Chondrocyte (in vitro differentiated cells): Measurements from ENCODE around the gene DTL. TPM values are rescaled to one million over a fixed set of nuclear protein-coding genes. Genes with fewer than 3 reads are reported as not detected.

Experiments used
- DNase-seq: peaks from one replicate; pipeline ENCODE4 v3.0.0; 2021; ENCODE audit warnings: mixed read lengths, low spot score
- H3K27ac Mint-ChIP-seq: one replicate; pipeline ENCODE4 v1.8.0; 2021; ENCODE audit warnings: mild to moderate bottlenecking, moderate library complexity, mixed read lengths; ENCODE audit not compliant: unreplicated experiment
- H3K27me3 Mint-ChIP-seq: 2 replicates; pipeline ENCODE4 v1.8.0; 2021; ENCODE audit warnings: low read depth, mixed read lengths
- H3K36me3 Mint-ChIP-seq: 2 replicates; pipeline ENCODE4 v1.8.0; 2021; ENCODE audit warnings: low read depth, mixed read lengths
- H3K4me1 Mint-ChIP-seq: 2 replicates; pipeline ENCODE4 v1.8.0; 2021; ENCODE audit warnings: low read depth, mild to moderate bottlenecking, mixed read lengths
- H3K4me3 Mint-ChIP-seq: one replicate; pipeline ENCODE4 v1.8.0; 2021; ENCODE audit warnings: mild to moderate bottlenecking, moderate library complexity, mixed read lengths; ENCODE audit not compliant: unreplicated experiment
- H3K9me3 Mint-ChIP-seq: 2 replicates; pipeline ENCODE4 v1.8.0; 2021; ENCODE audit warnings: low read depth, mixed read lengths
- total RNA-seq: library from RNA; stranded (reverse); gene quantifications from 3 replicates; pipeline ENCODE4 v1.2.1, GENCODE V29; 2021
- TF ChIP-seq, protein P1 (sequence below): fragments of 200-600 bp; sonication (generic); IDR thresholded peaks from 2 replicates; pipeline ENCODE4 v1.5.0; 2021; ENCODE audit warnings: antibody characterized with exemption, mild to moderate bottlenecking, moderate library complexity

DTL gene
- total RNA-seq, 1 donor from 2014 or later = 3.6 TPM

DNA sequence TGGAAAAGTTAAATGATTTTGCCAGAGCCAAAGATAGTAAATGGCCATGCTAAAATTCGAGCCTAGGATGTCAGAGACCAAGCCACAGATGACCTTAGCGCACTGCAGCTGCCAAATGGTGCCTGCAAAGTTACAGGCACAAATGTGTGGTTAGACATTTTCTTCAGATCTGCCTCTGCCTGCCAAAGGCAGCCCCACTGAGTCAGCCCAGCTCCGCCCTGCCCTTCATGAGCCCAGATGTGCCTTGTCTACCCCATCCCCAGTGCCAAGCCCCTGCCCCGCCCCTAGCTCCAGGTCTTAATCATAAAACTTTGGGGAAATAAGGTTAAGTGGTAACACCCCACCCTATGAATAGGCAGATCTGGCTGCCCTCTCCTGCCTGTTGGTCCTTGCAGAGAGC lies 105.9 kb downstream of the DTL start:
- Mint-ChIP-seq H3K4me3 (no peak overlapping the region), H3K4me1 (no peaks in the 10 kb centered on the region), H3K9me3 (peaks cover 2% of the 10 kb centered on the region), H3K36me3 (no peaks in the 10 kb centered on the region), H3K27me3 (no peaks in the 10 kb centered on the region), H3K27ac (no peak overlapping the region)
- DNase-seq = no peak
- TF ChIP-seq, protein P1, sequence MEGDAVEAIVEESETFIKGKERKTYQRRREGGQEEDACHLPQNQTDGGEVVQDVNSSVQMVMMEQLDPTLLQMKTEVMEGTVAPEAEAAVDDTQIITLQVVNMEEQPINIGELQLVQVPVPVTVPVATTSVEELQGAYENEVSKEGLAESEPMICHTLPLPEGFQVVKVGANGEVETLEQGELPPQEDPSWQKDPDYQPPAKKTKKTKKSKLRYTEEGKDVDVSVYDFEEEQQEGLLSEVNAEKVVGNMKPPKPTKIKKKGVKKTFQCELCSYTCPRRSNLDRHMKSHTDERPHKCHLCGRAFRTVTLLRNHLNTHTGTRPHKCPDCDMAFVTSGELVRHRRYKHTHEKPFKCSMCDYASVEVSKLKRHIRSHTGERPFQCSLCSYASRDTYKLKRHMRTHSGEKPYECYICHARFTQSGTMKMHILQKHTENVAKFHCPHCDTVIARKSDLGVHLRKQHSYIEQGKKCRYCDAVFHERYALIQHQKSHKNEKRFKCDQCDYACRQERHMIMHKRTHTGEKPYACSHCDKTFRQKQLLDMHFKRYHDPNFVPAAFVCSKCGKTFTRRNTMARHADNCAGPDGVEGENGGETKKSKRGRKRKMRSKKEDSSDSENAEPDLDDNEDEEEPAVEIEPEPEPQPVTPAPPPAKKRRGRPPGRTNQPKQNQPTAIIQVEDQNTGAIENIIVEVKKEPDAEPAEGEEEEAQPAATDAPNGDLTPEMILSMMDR = no peak

DNA sequence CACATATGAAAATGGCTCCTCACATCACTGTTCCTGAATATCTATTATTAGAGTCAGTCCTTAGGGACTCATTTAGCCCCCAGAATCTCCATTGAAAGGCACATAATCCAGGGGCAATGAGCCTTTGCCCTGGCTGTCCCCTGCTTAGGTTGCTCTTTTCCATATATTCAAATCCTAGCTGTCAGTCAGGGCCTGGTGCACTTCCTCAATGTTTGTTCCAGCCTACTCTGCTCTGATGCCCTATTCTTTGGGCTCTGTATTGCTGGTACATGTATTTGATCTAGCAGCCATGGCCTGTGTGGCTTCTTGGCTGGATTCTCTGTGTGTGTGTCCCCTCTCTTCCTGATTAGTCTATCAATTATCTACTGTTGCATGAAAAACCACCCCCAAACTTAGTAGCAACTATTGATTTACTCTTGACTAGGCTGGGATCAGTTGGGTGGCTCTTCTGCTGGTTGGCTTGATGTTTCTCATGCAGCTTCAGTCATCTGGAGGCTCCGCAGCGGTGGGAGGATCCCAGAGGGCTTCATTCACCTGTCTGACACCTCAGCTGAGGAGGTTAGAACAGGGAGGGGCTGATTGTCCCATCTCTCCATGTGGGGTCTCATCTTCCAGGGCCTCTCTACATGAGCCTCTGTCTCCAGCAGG lies 107.5 kb downstream of the DTL start:
- no peaks in the 10 kb centered on the region for H3K27me3 Mint-ChIP-seq
- TF ChIP-seq, protein P1 = no peak

DNA sequence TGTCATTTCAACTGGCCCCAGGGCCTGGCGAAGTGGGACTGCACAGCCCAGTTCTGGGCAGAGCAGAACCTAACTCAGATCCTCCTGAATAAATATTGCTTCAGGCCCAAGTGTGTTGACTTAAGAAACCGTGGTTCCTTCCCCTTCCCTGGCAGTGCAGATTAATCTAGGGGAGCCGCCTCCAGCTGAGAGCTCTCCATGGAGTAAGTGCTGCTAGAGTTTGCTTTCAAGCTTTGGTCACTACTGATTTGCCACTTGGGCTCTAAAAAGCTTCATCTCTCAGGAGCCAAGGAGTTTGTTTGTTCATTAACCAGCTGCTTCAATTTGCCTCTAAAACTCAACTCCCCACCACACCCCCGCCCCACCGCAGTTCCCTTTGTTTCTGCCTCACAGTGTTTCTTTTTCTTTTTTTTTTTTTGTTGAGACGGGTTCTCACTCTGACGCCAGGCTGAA lies 112.1 kb downstream of the DTL start:
- Mint-ChIP-seq H3K27ac (no peak overlapping the region), H3K9me3 (no peaks in the 10 kb centered on the region), H3K27me3 (no peaks in the 10 kb centered on the region), H3K4me1 (peaks cover 7% of the 10 kb centered on the region), H3K36me3 (no peaks in the 10 kb centered on the region), H3K4me3 (no peak overlapping the region)
- TF ChIP-seq, protein P1 = no peak
- DNase-seq = no peak

More for the DNA sequence above, 107.5 kb downstream of the DTL start:
- Mint-ChIP-seq H3K27ac (no peak overlapping the region), H3K36me3 (no peaks in the 10 kb centered on the region), H3K4me3 (no peak overlapping the region), H3K4me1 (peaks cover 7% of the 10 kb centered on the region), H3K9me3 (no peaks in the 10 kb centered on the region)
- no peak for DNase-seq

DNA sequence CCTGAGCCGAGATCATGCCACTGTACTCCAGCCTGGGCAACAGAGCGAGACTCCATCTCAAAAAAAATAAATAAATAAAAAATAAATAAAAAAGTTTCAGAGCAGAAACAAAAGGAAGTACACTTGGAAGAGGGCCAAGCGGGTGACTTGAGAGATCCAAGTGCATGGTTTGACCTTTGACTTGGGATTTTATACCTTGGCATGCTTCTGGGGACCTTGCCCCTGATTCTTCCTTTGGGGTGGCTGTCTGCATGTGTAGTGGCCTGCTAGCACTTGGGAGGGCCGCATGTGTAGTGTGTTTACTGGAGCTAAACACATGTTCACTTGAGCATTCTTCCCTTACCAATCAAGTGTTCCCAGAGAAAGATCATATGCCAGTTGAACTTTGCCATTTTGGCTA lies 114.0 kb downstream of the DTL start:
- no peak for DNase-seq
- Mint-ChIP-seq H3K9me3 (no peaks in the 10 kb centered on the region), H3K4me3 (no peak overlapping the region), H3K4me1 (peaks cover 7% of the 10 kb centered on the region), H3K27ac (no peak overlapping the region), H3K36me3 (no peaks in the 10 kb centered on the region), H3K27me3 (no peaks in the 10 kb centered on the region)
- TF ChIP-seq, protein P1 = no peak

DNA sequence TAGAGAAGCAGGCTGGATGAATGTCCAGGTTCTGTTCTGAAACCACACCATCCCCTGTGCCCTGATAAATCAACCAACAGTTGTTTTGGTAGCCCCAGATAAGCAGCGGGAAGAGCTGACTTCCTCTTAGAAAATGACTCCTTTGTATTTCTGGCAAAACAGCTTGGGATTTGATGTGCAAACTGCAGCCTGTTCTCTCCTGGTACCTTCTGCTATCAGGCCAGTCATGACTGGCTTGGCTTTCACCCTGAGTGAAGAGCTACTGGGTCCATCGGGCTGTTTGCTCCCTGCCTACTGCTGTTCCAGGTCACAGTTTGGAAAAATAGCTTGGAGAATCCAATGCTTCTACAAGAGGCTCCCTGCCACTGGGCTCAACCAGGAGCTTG lies 116.8 kb downstream of the DTL start:
- no peaks in the 10 kb centered on the region for H3K36me3 Mint-ChIP-seq
- no peaks in the 10 kb centered on the region for H3K9me3 Mint-ChIP-seq
- TF ChIP-seq, protein P1 = no peak
- no peak for DNase-seq
- H3K27me3 Mint-ChIP-seq = no peaks in the 10 kb centered on the region
- no peak overlapping the region for H3K27ac Mint-ChIP-seq
- peaks cover 6% of the 10 kb centered on the region for H3K4me1 Mint-ChIP-seq
- H3K4me3 Mint-ChIP-seq = no peak overlapping the region
